Left colon (tissue), 2 donors: Measurements from ENCODE around the gene LIM2. TPM values are rescaled to one million over a fixed set of nuclear protein-coding genes. Genes with fewer than 3 reads are reported as not detected.

ENCODE experiments used
- ATAC-seq: fragments of 200-7000 bp; cut with Tn5 transposase; one replicate; pipeline ENCODE4 v1.9.1; 2020; ENCODE audit warnings: mild to moderate bottlenecking, moderate library complexity
- DNase-seq, 2 donors: peaks; one replicate each; pipeline ENCODE4 v3.0.0-alpha.2; 2020
- intact Hi-C, 2 donors: fragments of 100-400 bp; cut with DNase I in 1 of 2; cut with micrococcal nuclease in 1 of 2; formaldehyde crosslinking; loops; one replicate each; pipeline versions ENCODE4 v1.11.2 to v1.14.0; 2022; cut with DNase I, micrococcal nuclease
- total RNA-seq, 2 donors: library from RNA; stranded (reverse); fragmentation: NEBNext Ultra II Directional; extraction: Animal tissue kit (Norgen Biotek cat#: 25700); gene quantifications; one replicate each; pipeline ENCODE4 v1.2.1, GENCODE V29; 2021
- donor health status: DM: no; HTN: no; CAD: no.
- donor health status: DM: yes; HTN: yes; CAD: no.

LIM2 gene
- total RNA-seq, 2 donors from 2014 or later = not detected

- DNase-seq = no peak
Measured at GRCh38 chr19:51368366-51369282, 19.1 kb downstream of the LIM2 start, which contains the start of gene CLDND2. Gene CLDND2, minus strand, starts transcription at chr19:51369003. Its CDS starts 426 bp downstream, at chr19:51368577.

GRCh38 chr19:51367565-51368365 lies 20.0 kb downstream of the LIM2 start:
- DNase-seq (peak; percentile 99 to 100), ATAC-seq (peak; percentile 84)
- intact Hi-C loops = no loop called here

More at GRCh38 chr19:51368366-51369282, 19.1 kb downstream of the LIM2 start, which contains the start of gene CLDND2:
- intact Hi-C loops = no loop called here
- no peak for ATAC-seq

- peak in 1 of 2 donors; percentile 64 for DNase-seq
- intact Hi-C loops = no loop called here
- ATAC-seq = no peak
Measured at GRCh38 chr19:51367255-51367564, 20.6 kb downstream of the LIM2 start.

- ATAC-seq (peak; percentile 78), DNase-seq (peak; percentile 97 to 100)
- intact Hi-C loops = no loop called here
Measured at GRCh38 chr19:51366389-51367254, 21.2 kb downstream of the LIM2 start.

- intact Hi-C loops = no loop called here
- no peak for ATAC-seq
- DNase-seq = no peak
Measured at GRCh38 chr19:51365965-51366388, 21.8 kb downstream of the LIM2 start, which contains the start of gene ETFB. Gene ETFB, minus strand, starts transcription at chr19:51366388. Its CDS starts 62 bp downstream, at chr19:51366326.

- intact Hi-C loops = no loop called here
- DNase-seq = peak in 1 of 2 donors; percentile 42
- ATAC-seq = peak; percentile 1
Measured at GRCh38 chr19:51365211-51365964, 22.4 kb downstream of the LIM2 start.

GRCh38 chr19:51364200-51365106 lies 23.3 kb downstream of the LIM2 start:
- intact Hi-C loops = no loop called here
- DNase-seq = no peak
- ATAC-seq = no peak

- no peak for DNase-seq
- intact Hi-C loops = no loop called here
- no peak for ATAC-seq
Measured at GRCh38 chr19:51361239-51361638, 26.5 kb downstream of the LIM2 start.

- intact Hi-C loops = no loop called here
- DNase-seq = no peak
- ATAC-seq = no peak
Measured at GRCh38 chr19:51359294-51359693, 28.5 kb downstream of the LIM2 start.

GRCh38 chr19:51357952-51358351 lies 29.8 kb downstream of the LIM2 start:
- intact Hi-C loops = no loop called here
- ATAC-seq (no peak), DNase-seq (no peak)

- ATAC-seq (no peak), DNase-seq (no peak)
- intact Hi-C loops = no loop called here
Measured at GRCh38 chr19:51356159-51356801, 31.5 kb downstream of the LIM2 start.

- DNase-seq (no peak), ATAC-seq (no peak)
- intact Hi-C loops = no loop called here
Measured at GRCh38 chr19:51354742-51355148, 33.0 kb downstream of the LIM2 start.

- ATAC-seq (no peak), DNase-seq (no peak)
- intact Hi-C loops = no loop called here
Measured at GRCh38 chr19:51354103-51354741, 33.6 kb downstream of the LIM2 start.

GRCh38 chr19:51352783-51353360 lies 34.9 kb downstream of the LIM2 start:
- DNase-seq = no peak
- no peak for ATAC-seq
- intact Hi-C loops = no loop called here

- DNase-seq (no peak), ATAC-seq (no peak)
- intact Hi-C loops = no loop called here
Measured at GRCh38 chr19:51351266-51351990, 36.3 kb downstream of the LIM2 start.
